NCI-H187 treated with DMSO at 0.1 percent for 48 hours (cell line): ENCODE measurements around the gene MMP23B.
"Not testable (repeated sequence)": the region's sequence is repeated elsewhere in the genome, so short reads cannot be mapped to it uniquely, and the experiment has no call there.

Experiments used
- DNase-seq: peaks from one replicate; lab custom pipeline; 2025; lab: John Stamatoyannopoulos, UW

Gene MMP23B

GRCh38 chr1:1631782-1632420, at the start of gene MMP23B:
Gene MMP23B, plus strand, starts transcription at chr1:1632173. Its CDS starts 46 bp downstream, at chr1:1632219.
- no peak for DNase-seq

DNA sequence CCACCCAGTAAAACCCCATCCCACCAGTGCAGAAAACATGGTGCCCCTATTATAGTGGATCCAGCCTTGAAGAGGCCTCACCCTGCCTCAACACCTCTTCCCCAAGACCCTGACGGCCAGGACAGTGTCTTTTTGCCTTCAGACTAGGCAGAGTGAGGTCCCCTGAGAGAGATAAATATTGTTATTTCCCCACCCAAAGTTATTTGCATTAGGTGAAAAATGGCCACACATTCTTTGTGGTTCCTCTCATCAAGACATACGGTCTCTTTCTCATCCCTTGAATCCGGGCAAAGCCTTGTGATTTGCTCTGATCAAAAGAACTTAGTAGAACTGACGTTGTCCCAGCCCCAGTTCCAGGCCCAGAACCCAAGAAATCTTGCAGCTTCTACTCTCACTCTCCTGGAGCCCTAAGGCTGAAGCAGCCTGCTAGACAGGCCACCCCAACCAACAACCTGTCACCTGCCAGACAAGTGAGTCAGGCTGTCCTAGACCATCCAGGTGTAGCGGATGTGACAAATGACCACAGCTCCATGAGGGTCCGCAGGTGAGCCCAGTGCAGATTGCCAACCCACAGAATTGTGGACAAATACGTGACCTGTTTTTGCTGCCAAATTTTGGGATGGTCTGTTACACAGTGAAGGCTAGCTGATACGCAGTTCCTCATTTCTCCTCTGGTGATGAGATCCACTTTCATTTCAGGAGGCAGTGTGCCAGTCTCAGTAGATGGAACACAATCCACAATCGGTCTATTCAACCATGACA, 49.2 kb upstream of the MMP23B start:
- DNase-seq, result no peak

DNA sequence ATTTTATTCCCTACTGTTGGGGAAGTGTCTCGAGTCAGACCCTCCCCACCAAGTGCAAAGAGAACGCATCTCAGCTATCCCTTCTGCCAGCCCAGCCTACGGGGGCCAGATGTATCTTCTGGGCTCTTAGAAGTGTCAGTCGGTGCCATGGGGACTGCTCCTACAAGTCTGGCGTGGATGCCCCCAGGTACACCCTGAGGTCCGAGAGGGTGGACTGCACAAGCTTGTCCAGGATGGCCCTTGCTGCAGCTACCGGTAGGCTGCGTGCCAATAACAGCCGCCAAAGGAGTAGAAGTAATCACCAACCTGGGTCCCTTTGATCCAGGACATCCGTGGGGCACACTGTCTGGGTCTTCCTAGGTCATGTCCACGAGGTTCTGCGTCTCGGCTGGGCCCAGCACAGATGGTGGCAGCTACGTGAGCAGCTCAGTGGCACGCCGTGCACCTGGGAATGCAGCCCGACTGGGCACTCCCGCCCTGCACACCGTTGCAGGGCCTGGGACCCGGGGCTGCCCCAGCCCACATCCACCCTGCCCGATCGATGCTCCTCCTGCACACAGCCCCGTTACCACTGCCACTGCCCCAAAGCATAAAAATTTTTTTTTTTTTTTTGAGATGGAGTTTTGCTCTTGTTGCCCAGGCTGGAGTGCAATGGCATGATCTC, 48.5 kb upstream of the MMP23B start:
- no peak for DNase-seq

- no peak for DNase-seq
These were observed 40.5 kb upstream of the MMP23B start for GRCh38 chr1:1591452-1591851.

- no peak for DNase-seq
These were observed 38.0 kb upstream of the MMP23B start for GRCh38 chr1:1593834-1594601.

DNA sequence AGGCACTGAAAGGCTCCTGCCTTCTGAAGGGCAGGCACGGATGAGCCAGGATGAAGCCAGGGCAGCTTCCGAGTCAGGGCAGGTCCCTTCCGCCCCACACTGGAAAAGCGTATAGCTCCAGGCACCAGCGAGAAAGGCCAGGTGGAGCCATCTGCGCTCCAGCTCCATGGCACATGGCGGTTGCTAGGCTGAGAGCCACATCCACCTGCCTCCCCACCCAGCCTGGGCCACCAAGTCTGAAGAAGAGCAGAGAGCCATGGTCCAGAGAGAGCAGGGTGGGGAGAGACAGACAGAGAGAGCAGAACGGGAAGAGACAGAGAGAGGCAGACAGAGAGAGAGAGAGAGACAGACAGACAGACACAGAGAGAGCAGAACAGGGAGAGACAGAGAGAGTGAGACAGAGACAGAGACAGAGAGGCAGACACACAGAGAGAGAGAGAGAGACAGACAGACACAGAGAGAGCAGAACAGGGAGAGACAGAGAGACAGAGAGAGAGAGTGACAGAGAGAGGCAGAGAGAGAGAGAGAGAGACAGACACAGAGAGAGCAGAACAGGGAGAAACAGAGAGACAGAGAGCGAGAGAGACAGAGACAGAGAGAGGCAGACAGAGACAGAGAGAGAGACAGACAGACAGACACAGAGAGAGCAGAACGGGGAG, 37.2 kb upstream of the MMP23B start:
- DNase-seq, result no peak

GRCh38 chr1:1595341-1595740, 36.6 kb upstream of the MMP23B start:
- DNase-seq, result not testable (repeated sequence)

- DNase-seq, result no peak
These were observed 35.3 kb upstream of the MMP23B start for GRCh38 chr1:1596493-1597274.

DNA sequence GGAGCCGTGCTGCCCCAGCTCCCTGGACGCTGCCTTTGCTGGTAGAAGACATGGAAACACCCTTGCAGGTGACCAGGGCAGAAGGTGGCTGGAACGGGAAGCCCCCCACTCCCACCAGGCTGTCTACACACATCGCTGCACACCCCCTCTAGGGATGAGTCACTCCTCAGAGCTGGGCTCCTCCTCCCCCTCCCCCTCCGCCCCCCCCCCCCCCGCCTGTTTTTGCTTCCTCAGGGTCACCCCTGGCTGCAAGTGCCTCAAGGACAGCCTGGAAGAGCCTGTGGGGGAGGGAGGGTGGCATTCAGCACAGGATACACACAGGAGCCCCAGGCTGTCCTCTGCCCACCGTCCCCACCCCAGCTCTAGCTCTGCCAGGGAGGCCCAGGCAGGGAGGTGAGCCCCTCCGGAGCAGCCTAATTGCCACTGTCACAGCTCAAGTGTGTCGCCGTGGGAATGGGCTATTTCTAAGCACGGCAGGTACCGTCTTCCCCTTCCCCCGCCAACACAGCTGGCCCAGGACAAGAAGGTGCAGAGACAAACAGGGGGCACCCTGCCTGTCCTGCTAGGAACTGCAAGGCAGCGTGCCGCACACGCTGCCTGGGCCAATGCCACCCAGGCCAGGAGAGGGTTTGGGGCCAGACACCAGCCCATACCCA, 34.6 kb upstream of the MMP23B start:
- DNase-seq, result no peak

DNA sequence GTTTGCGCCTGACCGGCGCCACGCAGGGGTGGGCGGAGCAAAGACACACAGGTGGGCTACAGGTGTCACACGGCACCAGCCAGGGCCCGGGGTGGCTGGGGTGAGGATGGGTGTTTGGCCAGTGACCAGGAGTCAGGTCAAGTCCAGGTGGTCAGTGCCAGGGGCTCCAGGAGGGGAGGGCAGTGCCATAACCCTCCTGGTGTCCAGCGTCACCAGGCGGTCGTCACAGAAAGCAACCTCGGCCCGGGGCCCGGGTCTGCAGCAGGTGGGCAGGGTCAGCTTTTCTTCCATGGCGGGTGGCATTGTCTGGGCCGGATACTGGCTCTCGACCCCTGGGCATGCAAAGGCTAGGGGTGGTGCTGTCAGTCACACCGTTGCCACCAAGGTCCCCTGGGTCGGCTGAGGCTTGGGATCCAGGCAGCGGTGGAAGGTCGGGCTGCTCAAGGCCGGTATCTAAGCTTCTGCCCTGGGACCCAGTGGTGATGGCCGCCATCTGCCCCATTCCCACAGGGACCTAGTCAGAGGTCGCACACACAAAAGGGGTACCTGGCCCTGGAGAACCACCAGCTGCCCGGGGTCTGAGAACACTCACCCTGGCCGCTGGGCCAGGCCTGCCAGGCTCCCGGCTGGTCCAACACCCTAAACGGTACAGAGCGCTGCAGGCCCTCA, 33.8 kb upstream of the MMP23B start:
- DNase-seq, result no peak

- DNase-seq, result no peak
These were observed 33.3 kb upstream of the MMP23B start for GRCh38 chr1:1598720-1599029.

GRCh38 chr1:1599030-1599934, 32.7 kb upstream of the MMP23B start:
- DNase-seq, result no peak

DNA sequence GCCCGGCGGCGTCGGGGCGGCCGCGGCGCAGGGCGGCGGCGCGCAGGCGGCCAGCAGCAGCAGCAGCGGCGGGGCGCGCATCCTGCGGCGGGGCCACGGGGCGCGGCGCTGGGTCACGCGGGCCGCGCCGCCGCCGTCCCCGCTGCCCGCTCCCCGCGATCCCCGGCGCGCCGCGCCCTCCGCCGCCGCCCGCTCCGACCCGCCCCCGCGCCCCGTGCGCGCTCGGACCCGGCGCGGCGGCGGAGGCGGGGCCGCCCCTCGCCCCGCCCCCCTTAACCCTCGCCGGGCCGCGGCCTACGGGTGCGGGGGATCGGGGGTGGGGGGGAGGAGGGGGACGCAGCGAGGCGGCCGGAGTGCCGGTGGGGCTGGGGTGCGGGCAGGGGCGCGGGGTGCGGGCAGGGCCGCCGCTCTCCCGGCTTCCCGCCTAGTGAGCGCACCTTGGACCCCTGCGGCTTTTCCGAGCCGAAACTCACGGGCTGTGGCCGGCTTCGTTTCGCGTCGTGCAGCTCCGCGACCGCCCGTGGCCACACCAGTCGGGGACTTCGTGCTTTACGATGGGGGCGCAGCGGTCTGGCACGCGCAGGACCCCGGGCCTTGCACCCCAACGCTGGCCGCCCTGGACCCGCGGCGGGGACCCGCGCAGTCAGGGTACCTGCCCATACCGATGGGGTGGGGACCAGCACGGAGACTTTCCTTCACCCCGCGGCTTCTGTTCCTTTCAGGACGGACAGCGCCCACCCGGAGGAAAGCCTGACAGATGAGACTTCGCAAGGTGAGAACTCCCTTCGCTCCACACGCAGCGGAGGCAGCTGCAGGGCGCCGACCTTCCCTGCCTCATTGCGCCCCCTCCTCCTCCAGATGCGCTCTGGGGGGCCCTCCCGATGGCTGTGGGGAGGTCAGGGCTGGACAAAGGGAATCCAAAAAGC, 31.8 kb upstream of the MMP23B start, which contains the start of gene FNDC10:
TSS of gene FNDC10 (minus strand) at position 201 of the 926 bp plus-strand sequence. CDS start at position 81, 120 bp downstream.
- no peak for DNase-seq

GRCh38 chr1:1600861-1601563, 31.0 kb upstream of the MMP23B start:
- DNase-seq, result no peak

GRCh38 chr1:1601564-1602303, 30.2 kb upstream of the MMP23B start:
- DNase-seq, result no peak

- no peak for DNase-seq
These were observed 29.5 kb upstream of the MMP23B start for GRCh38 chr1:1602304-1602967.
